22Rv1 (cell line): Measurements from ENCODE around the gene ALPL.

Source experiments
- ZFX ChIP-seq: fragments of 450-650 bp; IDR thresholded peaks from 2 replicates; pipeline ENCODE4 v1.6.1; 2017; ENCODE audit warnings: antibody characterized with exemption, borderline replicate concordance
- TF ChIP-seq, protein P1 (sequence below): fragments of 450-650 bp; IDR thresholded peaks from 2 replicates; pipeline ENCODE4 v1.5.1; 2017; ENCODE audit warnings: mild to moderate bottlenecking

DNA sequence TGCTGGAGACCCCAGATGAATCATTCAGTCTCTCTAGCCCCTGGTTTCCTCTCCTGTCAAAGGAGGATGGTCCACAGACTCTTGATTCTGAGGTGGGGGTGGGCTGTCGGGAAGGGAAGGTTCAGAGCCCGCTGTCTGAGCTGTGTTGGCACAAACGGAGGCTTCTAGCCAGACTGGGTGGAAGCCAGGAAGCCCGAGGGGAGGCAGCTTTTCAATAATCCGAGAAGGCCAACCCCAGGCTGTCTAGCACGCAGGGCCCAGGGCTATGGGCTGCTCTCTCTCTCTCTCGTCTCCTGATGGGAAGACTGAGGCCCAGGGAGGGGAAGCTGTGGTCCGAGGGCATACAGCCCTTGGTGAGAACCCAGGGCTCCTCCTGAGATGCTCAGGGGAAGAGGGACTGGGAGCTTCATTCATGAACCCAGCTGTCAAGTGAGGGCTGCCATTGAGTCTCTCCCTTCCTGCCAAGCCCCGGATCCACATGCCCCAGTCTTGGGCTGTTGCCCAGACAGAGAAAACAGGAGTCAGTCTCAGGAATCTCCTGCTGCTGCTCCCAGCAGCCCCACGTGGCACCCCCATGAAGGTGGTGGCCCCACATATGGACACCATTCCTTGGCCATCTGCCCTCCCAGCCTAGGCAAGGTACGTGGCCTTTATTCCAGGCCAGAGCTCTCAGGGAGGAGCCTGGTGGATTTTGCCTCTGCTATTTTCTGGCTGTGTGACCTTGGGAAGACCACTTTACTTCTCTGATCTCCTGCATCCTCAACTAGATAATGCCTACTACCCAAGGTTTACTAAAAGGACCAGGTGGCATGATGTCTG lies 115.6 kb downstream of the ALPL start:
- TF ChIP-seq, protein P1, sequence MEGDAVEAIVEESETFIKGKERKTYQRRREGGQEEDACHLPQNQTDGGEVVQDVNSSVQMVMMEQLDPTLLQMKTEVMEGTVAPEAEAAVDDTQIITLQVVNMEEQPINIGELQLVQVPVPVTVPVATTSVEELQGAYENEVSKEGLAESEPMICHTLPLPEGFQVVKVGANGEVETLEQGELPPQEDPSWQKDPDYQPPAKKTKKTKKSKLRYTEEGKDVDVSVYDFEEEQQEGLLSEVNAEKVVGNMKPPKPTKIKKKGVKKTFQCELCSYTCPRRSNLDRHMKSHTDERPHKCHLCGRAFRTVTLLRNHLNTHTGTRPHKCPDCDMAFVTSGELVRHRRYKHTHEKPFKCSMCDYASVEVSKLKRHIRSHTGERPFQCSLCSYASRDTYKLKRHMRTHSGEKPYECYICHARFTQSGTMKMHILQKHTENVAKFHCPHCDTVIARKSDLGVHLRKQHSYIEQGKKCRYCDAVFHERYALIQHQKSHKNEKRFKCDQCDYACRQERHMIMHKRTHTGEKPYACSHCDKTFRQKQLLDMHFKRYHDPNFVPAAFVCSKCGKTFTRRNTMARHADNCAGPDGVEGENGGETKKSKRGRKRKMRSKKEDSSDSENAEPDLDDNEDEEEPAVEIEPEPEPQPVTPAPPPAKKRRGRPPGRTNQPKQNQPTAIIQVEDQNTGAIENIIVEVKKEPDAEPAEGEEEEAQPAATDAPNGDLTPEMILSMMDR: no peak
- no peak for TF ChIP-seq ZFX
